HG02678 (cell line): ENCODE measurements around the gene KIF13A.
"Not testable (repeated sequence)": the region's sequence is repeated elsewhere in the genome, so short reads cannot be mapped to it uniquely, and the experiment has no call there.

Source experiments
- ATAC-seq: cut with Tn5 transposase; IDR thresholded peaks from one replicate; pipeline ENCODE4 v1.9.1; 2021; ENCODE audit warnings: mild to moderate bottlenecking, moderate library complexity; ENCODE audit not compliant: unreplicated experiment

Gene KIF13A

GRCh38 chr6:17987447-17987696 is at the start of gene KIF13A:
Gene KIF13A (minus strand): TSS chr6:17987635. CDS start chr6:17987463, 172 bp downstream.
- ATAC-seq: no peak

GRCh38 chr6:18036781-18037180 is 49.3 kb upstream of the KIF13A start:
- ATAC-seq: no peak

DNA sequence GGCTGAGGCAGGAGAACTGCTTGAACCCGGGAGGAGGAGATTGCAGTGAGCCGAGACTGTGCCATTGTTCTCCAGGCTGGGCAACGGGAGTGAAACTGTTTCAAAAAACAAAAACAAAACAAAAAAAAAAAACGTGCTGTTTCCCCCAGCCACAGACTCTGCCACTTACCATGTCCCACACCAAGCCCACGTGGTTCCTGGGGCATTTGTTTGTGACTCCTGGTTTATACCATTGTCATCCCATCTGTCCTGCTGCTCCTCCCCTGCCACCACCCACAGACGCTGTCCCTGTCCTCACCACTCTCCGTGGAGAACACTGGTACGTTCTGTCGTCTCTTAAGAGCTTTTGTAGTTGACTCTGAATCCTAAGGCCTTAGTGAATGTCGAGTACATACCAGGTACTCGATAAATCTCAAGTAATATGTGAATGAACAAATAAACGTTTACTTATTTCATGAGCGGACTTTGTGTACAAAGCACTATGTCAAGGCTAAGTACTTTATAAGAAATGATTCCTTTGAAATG is 48.0 kb upstream of the KIF13A start:
- no peak for ATAC-seq

- ATAC-seq: no peak
Observed at GRCh38 chr6:18034798-18035202, 47.4 kb upstream of the KIF13A start.

DNA sequence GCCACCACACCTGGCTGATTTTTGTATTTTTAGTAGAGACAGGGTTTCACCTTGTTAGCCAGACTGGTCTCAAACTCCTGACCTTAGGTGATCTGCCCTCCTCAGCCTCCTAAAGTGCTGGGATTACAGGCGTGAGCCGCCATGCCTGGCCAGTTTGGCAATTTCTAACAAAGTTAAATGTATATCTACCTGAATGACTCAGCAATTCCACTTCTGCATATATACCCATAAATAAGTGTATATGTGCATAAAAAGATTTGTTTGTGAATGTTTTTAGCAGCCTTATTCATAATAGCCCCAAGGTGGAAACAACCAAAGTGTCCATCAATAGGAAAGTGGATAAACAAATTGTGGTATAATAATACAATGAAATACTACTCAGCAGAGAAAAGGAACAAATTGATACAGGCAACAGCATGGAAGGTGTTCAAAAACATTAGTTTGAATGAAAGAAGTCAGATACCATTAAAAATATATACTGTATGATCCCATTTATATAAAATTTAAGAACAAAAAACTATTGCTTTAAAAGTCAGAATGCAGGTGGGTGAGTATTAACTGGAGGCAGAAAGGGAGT is 44.3 kb upstream of the KIF13A start:
- ATAC-seq: no peak

DNA sequence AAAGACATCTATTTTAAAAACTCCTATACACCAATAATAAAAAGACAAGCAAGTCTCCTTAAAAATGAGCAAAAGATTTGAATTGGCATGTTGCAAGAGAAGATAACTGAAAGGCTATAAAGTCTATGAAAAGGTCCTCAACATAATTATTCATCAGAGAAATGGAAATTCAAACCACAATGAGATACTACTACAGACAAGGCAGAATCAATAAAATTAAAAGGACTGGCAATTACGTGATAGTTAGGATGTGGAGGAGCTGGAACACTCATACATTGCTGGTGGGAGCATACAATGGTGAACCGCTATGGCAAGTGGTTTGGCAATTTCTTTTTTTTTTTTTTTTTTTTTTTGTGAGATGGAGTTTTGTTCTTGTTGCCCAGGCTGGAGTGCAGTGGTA is 43.8 kb upstream of the KIF13A start:
- ATAC-seq: no peak

DNA sequence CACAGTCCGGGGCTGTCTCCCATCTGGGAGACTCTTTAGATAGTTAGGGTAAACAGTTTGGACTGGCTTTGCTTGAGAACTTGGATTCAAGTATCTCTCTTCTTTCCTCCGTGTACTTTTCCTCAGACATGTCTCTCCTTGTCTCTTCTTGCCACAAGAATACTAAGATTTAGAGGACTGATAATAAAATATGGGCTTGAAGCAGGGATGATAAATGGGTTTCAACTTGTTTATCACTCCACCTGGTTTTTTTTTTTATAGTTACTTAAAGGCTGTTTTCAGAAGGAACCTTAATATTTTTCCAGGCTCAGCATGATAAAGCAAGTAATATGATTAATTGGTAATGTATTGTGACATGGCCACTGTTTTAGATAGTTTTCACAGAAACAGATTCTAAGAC is 40.9 kb upstream of the KIF13A start:
- no peak for ATAC-seq

DNA sequence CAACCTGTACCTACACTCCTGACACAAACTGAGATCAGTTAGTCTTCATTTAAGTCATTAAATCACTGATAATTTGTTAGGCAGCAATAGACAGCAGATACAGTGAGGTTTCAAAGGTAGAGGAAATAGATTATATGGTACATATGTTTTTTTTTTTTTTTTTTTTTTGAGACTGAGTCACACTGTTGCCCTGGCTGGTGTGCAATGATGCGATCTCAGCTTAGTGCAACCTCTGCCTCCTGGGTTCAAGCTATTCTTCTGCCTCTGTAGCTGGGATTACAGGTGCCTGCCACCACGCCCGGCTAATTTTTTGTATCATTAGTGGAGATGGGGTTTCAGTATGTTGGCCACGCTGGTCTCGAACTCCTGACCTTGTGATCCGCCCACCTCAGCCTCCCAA is 38.2 kb upstream of the KIF13A start:
- no peak for ATAC-seq

- ATAC-seq: no peak
Observed at GRCh38 chr6:18024876-18025275, 37.4 kb upstream of the KIF13A start.

GRCh38 chr6:18023891-18024290 is 36.5 kb upstream of the KIF13A start:
- no peak for ATAC-seq

- no peak for ATAC-seq
Observed at GRCh38 chr6:18022398-18023231, 35.2 kb upstream of the KIF13A start.

DNA sequence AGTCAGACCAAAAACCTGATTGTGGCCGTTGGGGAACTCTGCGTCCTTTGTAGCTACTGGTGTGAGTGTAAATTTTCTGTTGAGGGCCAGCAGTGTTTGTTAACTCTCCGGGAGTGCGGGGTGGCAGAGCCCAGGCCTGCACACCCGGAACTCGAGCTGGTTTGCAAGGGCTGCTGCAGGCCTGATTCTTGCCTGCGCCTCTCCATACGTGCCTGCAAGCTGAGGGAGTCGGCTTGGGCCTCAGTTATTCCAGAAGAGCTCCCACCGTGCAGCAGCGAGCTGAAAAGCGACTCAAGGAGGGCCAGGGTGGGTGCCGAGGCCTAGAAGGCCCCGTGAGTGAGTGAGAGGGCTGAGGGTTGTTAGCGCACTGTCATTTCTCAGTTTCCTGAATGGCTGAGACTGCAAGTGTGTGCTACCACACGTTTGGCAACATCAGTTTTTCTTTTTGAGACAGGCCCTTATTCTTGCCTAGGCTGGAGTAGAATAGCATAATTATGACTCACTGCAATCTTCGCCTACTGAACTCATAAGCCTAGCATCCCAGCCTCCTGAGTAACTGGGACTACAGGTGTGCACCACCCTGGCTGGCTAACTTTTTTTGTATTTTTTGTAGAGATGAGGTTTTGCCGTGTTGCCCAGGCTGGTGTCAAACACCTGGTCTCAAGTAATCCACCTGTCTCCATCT is 33.9 kb upstream of the KIF13A start:
- ATAC-seq: no peak

GRCh38 chr6:18020545-18020944 is 33.1 kb upstream of the KIF13A start:
- ATAC-seq: not testable (repeated sequence)

DNA sequence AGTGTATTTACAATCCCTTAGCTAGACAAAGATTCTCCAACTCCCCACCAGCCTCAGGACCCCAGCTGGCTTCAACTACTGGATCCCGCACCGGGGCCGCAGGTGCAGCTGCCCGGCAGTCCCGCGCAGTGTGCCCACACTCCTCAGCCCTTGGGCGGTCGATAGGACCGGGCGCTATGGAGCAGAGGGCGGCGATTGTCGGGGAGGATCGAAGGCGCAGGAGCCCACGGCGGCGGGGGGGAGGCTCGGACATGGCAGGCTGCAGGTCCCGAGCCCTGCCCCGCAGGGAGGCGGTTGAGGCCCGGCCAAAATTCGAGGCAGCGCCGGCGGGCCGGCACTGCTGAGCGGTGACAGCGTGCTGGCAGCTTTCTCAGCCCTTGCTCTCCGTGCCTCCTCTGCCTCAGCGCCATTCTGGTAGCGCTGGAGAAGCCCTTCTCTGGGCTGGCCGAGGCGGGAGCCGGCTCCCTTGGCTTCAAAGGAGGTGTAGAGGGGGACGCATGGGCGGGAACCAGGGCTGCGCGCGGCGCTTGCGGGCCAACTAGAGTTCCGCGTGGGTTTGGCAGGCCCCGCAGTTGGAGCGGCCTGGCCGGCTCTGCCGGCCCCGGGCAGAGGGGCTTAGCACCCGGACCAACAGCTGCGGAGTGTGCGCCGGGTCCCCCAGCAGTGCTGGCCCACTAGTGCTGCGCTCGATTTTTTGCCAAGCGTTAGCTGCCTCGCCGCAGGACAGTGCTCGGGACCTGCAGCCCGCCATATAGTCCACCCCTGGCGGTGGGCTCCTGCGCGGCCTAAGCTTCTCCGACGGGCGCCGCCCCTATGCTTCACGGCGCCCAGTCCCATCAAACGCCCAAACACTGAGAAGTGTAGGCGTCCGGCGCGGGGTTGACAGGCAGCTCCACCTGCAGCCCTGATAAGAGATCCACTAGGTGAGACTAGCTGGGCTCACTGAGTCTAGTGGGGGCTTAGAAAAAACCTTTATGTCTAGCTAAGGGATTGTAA is 32.4 kb upstream of the KIF13A start:
- no peak for ATAC-seq

GRCh38 chr6:18019133-18019532 is 31.7 kb upstream of the KIF13A start:
- ATAC-seq: not testable (repeated sequence)

GRCh38 chr6:18016698-18017097 is 29.3 kb upstream of the KIF13A start:
- ATAC-seq: no peak

GRCh38 chr6:18016133-18016532 is 28.7 kb upstream of the KIF13A start:
- ATAC-seq: no peak

DNA sequence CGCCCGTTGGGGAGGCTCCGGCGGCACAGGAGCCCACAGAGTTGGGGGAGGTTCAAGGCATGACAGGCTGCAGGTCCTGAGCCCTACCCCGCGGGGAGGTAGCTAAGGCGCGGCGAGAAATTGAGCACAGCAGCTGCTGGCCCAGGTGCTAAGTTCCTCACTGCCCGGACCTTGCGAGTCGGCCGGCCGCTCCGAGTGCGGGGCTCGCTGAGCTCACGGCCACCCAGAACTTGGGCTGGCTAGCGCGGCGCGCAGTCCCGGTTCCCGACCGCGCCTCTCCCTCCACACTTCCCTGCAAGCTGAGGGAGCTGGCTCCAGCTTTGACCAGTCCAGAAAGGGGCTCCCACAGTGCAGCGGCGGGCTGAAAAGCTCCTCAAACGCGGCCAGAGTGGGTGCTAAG is 23.9 kb upstream of the KIF13A start:
- no peak for ATAC-seq

DNA sequence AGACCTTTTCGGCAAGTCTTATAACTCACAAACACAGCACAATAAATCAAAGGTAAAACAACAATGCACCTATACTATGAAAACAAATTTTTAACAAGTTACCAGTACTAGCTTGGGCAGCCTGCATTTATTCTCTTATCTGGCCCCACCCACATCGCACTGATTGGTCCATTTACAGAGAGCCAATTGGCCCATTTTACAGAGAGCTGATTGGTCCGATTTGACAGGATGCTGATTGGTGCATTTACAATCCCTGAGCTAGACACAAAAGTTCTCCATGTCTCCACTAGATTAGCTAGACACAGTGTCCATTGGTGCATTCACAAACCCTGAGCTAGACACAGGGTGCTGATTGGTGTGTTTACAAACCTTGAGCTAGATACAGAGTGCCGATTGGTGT is 23.1 kb upstream of the KIF13A start:
- ATAC-seq: not testable (repeated sequence)

DNA sequence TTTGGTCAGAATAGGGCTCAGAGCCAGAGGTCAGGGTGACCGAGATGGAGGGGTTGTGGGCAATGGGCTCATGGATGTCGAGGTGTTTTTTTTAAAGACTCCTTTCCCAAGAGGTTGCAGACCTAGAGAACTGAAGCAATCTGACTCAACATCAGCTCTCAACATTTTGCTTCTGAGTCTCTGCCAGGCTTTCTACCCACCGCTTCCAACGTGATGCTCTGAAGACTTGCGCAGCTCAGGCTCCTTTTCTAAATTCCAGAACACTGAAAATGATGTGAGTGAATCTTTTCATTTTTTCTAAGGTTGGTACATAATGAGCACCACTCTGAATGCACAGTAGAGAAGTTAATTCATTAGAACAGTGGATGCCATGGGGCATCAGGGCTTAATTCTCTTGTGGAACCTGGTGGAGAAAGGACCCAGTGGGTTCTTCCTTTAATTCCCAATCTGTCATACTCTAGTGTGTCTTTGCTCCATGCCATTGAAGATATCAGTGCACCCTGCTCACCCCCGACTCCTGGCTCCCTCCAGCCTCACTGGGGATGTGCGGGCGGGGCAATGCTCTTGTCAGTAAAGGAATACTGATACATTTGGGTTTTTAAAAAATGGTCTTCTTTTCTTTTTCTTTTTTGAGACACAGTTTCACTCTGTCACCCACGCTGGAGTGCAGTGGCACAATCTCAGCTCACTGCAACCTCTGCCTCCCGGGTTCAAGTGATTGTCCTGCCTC is 17.0 kb upstream of the KIF13A start:
- no peak for ATAC-seq
